ENCODE results near the gene KIAA0232.
"Not testable (repeated sequence)": the region's sequence is repeated elsewhere in the genome, so short reads cannot be mapped to it uniquely, and the experiment has no call there.

DNA sequence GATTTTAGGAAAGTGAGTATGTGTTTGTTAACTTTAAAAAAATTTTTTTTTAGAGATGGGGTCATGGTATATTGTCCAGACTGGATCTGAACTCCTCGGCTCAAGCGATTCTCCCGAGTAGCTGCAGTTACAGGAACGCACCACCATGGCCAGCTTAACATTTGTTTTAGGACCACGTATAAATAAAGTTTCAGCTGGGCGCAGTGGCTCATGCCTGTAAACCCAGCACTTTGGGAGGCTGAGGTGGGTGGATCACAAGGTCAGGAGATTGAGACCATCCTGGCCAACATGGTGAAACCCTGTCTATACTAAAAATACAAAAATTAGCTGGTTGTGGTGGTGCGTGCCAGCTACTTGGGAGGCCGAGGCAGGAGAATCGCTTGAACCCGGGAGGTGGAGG is 129.4 kb downstream of the KIAA0232 start:
- not testable (repeated sequence) for TF ChIP-seq POLR2A (IDR thresholded peaks at IDR 0.05)
- TF ChIP-seq, protein P1, sequence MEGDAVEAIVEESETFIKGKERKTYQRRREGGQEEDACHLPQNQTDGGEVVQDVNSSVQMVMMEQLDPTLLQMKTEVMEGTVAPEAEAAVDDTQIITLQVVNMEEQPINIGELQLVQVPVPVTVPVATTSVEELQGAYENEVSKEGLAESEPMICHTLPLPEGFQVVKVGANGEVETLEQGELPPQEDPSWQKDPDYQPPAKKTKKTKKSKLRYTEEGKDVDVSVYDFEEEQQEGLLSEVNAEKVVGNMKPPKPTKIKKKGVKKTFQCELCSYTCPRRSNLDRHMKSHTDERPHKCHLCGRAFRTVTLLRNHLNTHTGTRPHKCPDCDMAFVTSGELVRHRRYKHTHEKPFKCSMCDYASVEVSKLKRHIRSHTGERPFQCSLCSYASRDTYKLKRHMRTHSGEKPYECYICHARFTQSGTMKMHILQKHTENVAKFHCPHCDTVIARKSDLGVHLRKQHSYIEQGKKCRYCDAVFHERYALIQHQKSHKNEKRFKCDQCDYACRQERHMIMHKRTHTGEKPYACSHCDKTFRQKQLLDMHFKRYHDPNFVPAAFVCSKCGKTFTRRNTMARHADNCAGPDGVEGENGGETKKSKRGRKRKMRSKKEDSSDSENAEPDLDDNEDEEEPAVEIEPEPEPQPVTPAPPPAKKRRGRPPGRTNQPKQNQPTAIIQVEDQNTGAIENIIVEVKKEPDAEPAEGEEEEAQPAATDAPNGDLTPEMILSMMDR (IDR thresholded peaks at IDR 0.05): not testable (repeated sequence)
